HG02623 (cell line): ENCODE data around the gene ARTN.

ENCODE experiments used
- ATAC-seq: cut with Tn5 transposase; IDR thresholded peaks from one replicate; pipeline ENCODE4 v1.9.1; 2021; ENCODE audit warnings: moderate library complexity; ENCODE audit not compliant: unreplicated experiment

The ARTN gene

GRCh38 chr1:43924516-43924915, 9.1 kb upstream of the ARTN start:
- ATAC-seq = no peak

- no peak for ATAC-seq
Measured at GRCh38 chr1:43925846-43926245, 7.8 kb upstream of the ARTN start.

- ATAC-seq = no peak
Measured at GRCh38 chr1:43930168-43930948, 3.2 kb upstream of the ARTN start.

DNA sequence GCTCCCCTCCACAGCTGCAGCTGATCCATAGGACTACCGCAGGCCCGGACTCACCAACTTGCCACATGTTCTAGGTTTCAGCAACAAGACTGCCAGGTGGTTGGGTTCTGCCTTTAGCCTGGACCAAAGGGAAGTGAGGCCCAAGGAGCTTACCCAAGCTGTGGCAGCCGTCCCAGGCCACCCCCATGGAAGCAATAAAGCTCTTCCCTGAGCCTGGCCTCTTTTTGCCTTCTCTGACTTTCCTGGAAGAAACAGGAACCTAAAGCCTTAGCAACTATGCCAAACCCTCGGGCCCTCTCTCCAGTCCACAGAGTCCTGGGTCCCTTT, 2.7 kb upstream of the ARTN start:
- ATAC-seq = no peak

- ATAC-seq = no peak
Measured at GRCh38 chr1:43931711-43932660, 1.6 kb upstream of the ARTN start.

DNA sequence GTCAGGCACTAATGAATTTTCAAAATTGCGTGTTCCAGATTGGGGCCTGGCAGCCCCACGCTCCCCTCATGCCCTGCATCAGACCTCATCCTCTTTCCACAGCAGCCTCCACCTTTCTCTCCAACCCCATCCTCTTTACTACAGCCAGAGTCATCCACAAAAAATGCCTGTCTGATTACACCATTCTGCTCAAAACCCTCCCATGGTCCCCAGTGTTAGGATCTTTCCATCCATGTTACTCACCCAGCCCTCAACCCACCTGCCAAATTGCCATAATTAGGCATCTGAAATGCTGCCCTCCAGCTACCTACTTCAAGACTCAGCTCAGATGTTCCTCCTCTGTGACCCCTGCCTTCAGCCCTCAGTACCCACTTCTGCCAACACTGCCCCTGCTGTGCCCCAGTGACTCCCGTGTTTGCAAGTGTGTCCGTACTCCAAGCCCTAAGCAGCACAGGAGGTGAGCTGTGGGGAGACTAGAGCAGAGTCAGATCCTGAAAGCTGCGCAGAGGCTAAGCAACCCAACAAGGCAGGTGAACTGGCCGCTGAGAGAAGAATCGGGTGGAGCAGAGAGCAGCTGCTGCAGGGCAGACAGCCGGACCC, 715 bp upstream of the ARTN start:
- no peak for ATAC-seq

DNA sequence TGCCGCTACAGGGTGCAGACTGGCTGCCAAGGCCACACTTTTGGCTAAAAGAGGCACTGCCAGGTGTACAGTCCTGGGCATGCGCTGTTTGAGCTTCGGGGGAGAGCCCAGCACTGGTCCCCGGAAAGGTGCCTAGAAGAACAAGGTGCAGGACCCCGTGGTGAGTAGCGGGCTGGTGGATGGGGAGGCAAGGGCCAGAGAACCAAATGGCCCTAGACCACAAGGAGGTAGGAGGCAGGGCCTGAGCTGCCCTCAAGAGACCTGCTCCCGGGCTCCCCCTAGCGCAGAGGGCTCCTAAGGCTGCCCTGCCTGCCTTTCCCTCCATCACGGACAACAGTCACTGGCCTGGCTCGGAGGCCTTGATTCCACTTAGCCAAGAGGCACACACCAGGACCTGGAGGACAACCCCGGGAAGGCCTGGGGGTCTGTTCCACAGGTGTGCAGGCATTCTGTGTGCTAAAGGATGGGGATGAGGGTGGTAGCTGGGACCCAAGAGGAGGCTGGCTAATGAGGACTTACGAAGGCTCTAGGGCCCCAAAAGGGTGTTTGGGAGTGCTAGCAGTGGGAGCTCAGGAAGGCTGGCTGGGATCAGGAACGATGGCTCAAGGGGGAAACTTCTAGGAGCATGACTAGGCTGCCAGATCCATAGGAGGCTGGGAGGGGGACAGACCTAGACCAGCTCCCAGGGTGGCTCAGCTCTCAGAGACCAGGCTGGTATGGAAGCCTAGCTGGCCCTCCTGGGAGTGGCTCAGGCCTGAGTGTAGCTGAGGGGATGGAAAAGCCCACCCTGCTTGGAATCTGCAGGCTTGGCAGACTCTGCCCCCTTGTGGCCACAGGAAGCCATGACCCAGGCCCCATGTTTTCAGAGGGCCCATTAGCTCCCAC, 742 bp downstream of the ARTN start:
- no peak for ATAC-seq

- ATAC-seq = no peak
Measured at GRCh38 chr1:43934986-43935324, 1.4 kb downstream of the ARTN start.

- ATAC-seq = no peak
Measured at GRCh38 chr1:43935711-43936427, 2.3 kb downstream of the ARTN start.

DNA sequence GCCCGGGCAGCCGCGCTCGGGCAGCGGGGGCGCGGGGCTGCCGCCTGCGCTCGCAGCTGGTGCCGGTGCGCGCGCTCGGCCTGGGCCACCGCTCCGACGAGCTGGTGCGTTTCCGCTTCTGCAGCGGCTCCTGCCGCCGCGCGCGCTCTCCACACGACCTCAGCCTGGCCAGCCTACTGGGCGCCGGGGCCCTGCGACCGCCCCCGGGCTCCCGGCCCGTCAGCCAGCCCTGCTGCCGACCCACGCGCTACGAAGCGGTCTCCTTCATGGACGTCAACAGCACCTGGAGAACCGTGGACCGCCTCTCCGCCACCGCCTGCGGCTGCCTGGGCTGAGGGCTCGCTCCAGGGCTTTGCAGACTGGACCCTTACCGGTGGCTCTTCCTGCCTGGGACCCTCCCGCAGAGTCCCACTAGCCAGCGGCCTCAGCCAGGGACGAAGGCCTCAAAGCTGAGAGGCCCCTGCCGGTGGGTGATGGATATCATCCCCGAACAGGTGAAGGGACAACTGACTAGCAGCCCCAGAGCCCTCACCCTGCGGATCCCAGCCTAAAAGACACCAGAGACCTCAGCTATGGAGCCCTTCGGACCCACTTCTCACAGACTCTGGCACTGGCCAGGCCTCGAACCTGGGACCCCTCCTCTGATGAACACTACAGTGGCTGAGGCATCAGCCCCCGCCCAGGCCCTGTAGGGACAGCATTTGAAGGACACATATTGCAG, 3.0 kb downstream of the ARTN start:
- no peak for ATAC-seq

- no peak for ATAC-seq
Measured at GRCh38 chr1:43937179-43937865, 3.7 kb downstream of the ARTN start.

DNA sequence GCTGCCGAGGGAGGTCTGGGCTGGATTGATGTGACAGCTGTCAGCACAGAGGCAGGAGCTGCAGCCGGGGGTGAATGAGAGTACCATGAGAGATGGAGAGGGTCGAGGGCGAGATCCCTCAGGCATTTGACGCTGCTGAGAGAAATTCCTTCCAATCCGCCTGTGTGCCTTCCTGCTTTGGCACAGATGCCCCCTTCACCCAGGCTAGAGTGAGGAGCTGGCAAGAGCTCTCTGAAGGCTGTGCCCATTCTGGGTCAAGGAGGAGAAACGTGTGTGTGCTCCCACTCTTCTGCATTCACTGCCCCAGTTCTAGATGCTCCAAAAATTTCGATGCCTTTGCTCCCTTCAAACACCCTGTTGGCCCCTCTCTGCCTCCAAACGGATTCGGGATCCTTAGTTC, 4.8 kb downstream of the ARTN start:
- ATAC-seq = no peak

DNA sequence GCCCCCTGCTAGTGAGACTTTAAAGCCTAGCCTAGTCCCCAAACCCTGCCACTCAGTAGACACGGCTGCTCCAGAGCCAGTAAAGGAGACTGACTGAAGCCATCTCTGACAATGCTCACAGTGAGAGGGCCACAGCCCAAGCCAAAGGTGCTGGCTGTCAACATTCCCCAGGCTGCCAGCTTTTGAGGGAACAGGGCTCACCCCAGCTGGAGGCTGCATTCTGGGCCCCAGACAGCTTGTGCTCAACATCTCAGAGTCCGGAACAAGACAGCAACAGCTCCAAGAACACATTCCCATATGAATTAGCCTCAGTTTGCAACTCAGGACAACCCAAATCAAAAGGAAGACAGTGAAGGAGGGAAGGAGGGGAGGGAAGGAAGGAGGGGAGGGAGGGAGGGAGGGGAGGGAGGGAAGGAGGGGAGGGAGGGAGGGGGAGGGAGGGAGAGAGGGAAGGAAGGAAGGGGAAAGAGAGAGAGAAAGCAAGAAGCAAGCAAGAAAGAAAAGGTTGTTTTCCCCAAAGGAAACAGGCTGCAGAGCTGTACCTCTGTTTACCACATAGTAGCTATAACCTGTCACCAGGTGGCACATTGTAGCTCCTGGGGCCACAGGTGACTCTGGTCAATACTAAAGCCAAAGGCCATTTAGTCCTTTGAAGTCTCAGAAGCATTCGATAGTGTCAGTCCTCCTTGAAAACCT, 5.4 kb downstream of the ARTN start:
- ATAC-seq = no peak

DNA sequence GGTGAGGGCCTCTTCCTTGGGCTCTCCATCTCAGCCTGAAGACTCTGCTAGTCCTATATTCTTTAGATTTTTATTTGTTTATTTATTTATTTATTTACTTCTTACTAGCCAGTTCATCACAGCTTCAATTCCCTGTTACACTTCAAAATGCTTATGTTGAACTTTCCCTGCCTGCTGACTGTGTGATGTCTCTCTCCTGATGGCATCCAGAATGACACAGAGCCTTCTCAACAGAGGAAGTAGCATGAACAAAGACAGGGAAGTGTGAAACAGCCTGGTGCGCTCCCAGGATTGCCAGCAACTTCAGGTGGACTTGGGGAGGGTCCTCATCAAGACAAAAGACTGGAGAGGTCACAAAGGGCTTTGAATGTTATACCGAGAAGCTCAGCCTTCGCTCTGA, 8.8 kb downstream of the ARTN start:
- ATAC-seq = no peak

DNA sequence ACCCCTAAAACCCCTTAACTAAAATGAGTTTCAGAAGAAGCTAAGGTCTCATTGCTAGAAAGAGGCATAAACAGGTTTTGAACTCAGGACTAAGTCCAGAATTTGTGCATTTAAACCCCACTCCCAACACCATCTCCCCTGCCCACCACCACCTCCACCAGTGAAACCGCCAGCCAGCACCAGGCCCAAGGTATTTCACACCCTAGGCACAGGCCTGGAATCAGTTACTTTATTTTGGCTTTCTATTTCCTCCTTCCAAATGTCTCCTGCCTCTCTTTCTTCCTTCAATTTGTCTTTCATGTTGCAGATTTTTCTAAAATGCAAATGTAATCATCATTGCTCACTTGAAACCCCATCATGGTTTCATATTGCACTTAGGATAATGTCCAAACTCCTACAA, 11.3 kb downstream of the ARTN start:
- ATAC-seq = no peak

- no peak for ATAC-seq
Measured at GRCh38 chr1:43945674-43946235, 12.2 kb downstream of the ARTN start.

GRCh38 chr1:43946236-43947060, 12.8 kb downstream of the ARTN start, which contains the start of gene IPO13:
Gene IPO13 (plus strand): TSS chr1:43946950. CDS start chr1:43947601, 651 bp downstream.
- ATAC-seq = peak; percentile 87
